ENCODE measurements around the gene ZNF613. TPM values are rescaled to one million over a fixed set of nuclear protein-coding genes. Genes with fewer than 3 reads are reported as not detected.

The ZNF613 gene
- total and polyA plus RNA-seq, 2 of the 13 experiments (the other 11 are each of a cell fraction or from before 2014, with no cell fraction given) = 3.6 to 8.3 TPM

- peaks cover 32% of the 10 kb centered on the region for H3K4me1 ChIP-seq (ENCODE audit: insufficient read depth, low read length)
- peaks cover 44% of the 10 kb centered on the region for H3K79me2 ChIP-seq (ENCODE audit: insufficient read depth, low read length)
- ATAC-seq = peak; percentile 99
- H3K9me3 ChIP-seq (ENCODE audit: low read length) = peaks cover 19% of the 10 kb centered on the region
- peak within 1 kb of the TSS; percentile 62 to 92 (median 88) for H3K4me3 ChIP-seq (replicated peaks in 1 of 3; ENCODE audit: insufficient read depth in 1 of 3, low read depth in 2 of 3, low read length in 3 of 3)
- in situ Hi-C loops (cut with HindIII; ENCODE audit: extremely low pct_ligation_motif_present, low pct_unique_long_range_greater_than_20kb) (no loop called here), intact Hi-C loops (cut with micrococcal nuclease; ENCODE audit: unreplicated experiment) (loop anchor here (2.0 kb wide), 1 partner anchor 22 kb away; the partner anchor contains the start of gene ZNF613)
- H3K36me3 ChIP-seq (replicated peaks in 1 of 2; ENCODE audit: control insufficient read depth in 1 of 2, insufficient read depth in 2 of 2, low read length in 2 of 2) = peaks cover 2 to 16% of the 10 kb centered on the region in 2 experiments; a peak in 4 of 5 replicates
- peak within 1 kb of the TSS; percentile 78 for H2AFZ ChIP-seq (ENCODE audit: low read length)
- H3K27me3 ChIP-seq (ENCODE audit: control insufficient read depth in 1 of 2, insufficient read depth in 2 of 2, low read length in 2 of 2) = no peaks in the 10 kb centered on the region; a peak in 1 of 5 replicates
- CTCF ChIA-PET (ENCODE audit: low intra/inter-chr PET ratio, low total read pairs) = no interaction called here
- 3% methylated on average over 36 of the region's 43 CpGs for WGBS (ENCODE audit: low lambda C conversion rate)
- peak within 1 kb of the TSS; percentile 86 for H3K9ac ChIP-seq (ENCODE audit: insufficient read depth, low read depth, low read length)
- H3K27ac ChIP-seq (ENCODE audit: extremely low read length, insufficient read depth, low read length) = peak within 1 kb of the TSS; percentile 79
- DNase-seq (ENCODE audit: low spot score) = peak; percentile 83
- H3K4me2 ChIP-seq (ENCODE audit: low read depth, low read length) = peak within 1 kb of the TSS; percentile 73
- peak; percentile 78 for FAIRE-seq
- BruUV-seq (replicated peaks) = TSS peak; percentile 64
- POLR2A ChIA-PET = no interaction called here
- no peaks in the 10 kb centered on the region for H4K20me1 ChIP-seq (ENCODE audit: insufficient read depth, low read length)
- TF ChIP-seq KLF11 (CRISPR knock-in tag; IDR thresholded peaks at IDR 0.05) (no peak), MAX (IDR thresholded peaks at IDR 0.05) (peak; percentile 54; the same call in 1 of the 2 replicates), ZNF143 (CRISPR knock-in tag; IDR thresholded peaks at IDR 0.05) (peak; percentile 87), ARNT2 (CRISPR knock-in tag; IDR thresholded peaks at IDR 0.05; ENCODE audit: low read depth) (no peak; the same call in 1 of the 2 replicates), KLF16 (CRISPR knock-in tag; IDR thresholded peaks at IDR 0.05) (no peak), ZNF704 (CRISPR knock-in tag; IDR thresholded peaks at IDR 0.05; ENCODE audit: borderline replicate concordance) (0 out of 2 replicates have a peak, but pooled peaks have one; percentile 40), STAG1 (CRISPR knock-in tag; IDR thresholded peaks at IDR 0.05) (peak; percentile 34), HNRNPK (IDR thresholded peaks at IDR 0.05; ENCODE audit: low read depth, low read length, poor library complexity, severe bottlenecking) (no peak), NFYB (CRISPR knock-in tag; IDR thresholded peaks at IDR 0.05) (peak; percentile 33; the same call in 1 of the 2 replicates), ZNF230 (CRISPR knock-in tag; IDR thresholded peaks at IDR 0.05) (peak; percentile 61; the same call in 1 of the 2 replicates), SMAD1 (CRISPR knock-in tag; IDR thresholded peaks at IDR 0.05; ENCODE audit: borderline replicate concordance, low read depth) (0 out of 2 replicates have a peak, but pooled peaks have one; percentile 42), ZNF543 (CRISPR knock-in tag; IDR thresholded peaks at IDR 0.05) (0 out of 2 replicates have a peak, but pooled peaks have one; percentile 62), ZBTB33 (CRISPR knock-in tag; IDR thresholded peaks at IDR 0.05) (peak; percentile 33; the same call in 1 of the 2 replicates), CBX5 (CRISPR knock-in tag; IDR thresholded peaks at IDR 0.05; ENCODE audit: borderline replicate concordance) (peak; percentile 55; the same call in 1 of the 2 replicates), SNAPC5 (CRISPR knock-in tag; IDR thresholded peaks at IDR 0.05; ENCODE audit: borderline replicate concordance) (no peak)
Observed at GRCh38 chr19:51904331-51905165, 22.7 kb upstream of the ZNF613 start, which contains the start of gene ZNF649. TSS of gene ZNF649 (minus strand) at chr19:51905017. CDS start at chr19:51900107, 4,910 bp downstream.
